MG63 (cell line): ENCODE measurements around the gene PNMA6A. TPM values are rescaled to one million over a fixed set of nuclear protein-coding genes. Genes with fewer than 3 reads are reported as not detected.
A peak's percentile ranks its signal among the peaks of the same experiment; 100 is the strongest.
"Not testable (repeated sequence)": the region's sequence is repeated elsewhere in the genome, so short reads cannot be mapped to it uniquely, and the experiment has no call there.

Source experiments
- DNase-seq: peaks from one replicate; pipeline ENCODE4 v3.0.0-alpha.2; 2020
- H3K27me3 ChIP-seq: fragments of 250-450 bp; sonication (Bioruptor Pico); 2 replicates; pipeline ENCODE4 v1.5.1; 2020; ENCODE audit warnings: mild to moderate bottlenecking, moderate library complexity
- H3K36me3 ChIP-seq: fragments of 250-450 bp; sonication (Bioruptor Pico); 2 replicates; pipeline ENCODE4 v1.5.1; 2020; ENCODE audit warnings: mild to moderate bottlenecking, moderate library complexity
- H3K4me3 ChIP-seq: fragments of 250-450 bp; sonication (Bioruptor Pico); 2 replicates; pipeline ENCODE4 v1.5.1; 2020; ENCODE audit warnings: mild to moderate bottlenecking, moderate library complexity
- H3K9me3 ChIP-seq: fragments of 250-450 bp; sonication (Bioruptor Pico); 2 replicates; pipeline ENCODE4 v1.5.1; 2020; ENCODE audit warnings: mild to moderate bottlenecking, moderate library complexity
- total RNA-seq: library from RNA; depleted of rRNA; stranded (reverse); fragments of >200 nt; shearing (Covaris generic); gene quantifications from 2 replicates; pipeline ENCODE4 v1.2.3, GENCODE V29; 2014; ENCODE audit warnings: low replicate concordance; rRNA removed

The PNMA6A gene
- 0.39 and 1.0 TPM in 2 replicates for total RNA-seq

DNA sequence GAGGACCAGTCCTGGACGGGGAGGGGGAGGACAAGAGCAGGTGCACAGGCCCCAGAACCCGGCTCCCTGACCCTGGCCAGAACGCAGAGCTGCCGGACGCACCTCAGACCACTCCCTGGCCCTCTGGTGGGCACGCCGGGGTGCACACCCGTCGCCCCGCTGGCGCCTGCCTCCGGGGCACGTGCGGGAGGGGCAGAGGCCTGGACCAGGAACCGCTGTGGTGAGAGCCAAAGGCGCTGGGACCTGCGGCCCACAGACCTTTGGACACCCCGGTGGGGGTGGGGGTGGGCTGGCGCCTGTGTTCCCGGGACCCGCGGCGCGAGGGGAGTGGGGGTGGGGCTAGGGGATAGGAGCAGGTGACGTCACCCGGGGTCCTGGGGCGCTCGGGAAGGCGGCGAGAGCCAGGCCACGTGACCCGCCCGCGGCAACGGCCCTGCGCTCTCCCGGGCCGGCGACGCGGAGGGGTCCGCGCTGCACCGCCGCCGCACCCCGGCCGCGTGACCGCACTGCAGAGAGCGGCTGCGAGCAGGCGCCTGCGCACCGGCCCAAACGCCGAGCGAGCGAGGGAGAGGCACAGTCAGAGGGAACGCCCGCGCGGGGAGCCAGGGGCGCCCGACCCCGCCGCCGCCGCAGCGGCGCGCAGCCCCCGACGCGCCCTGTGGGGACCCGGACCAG is at the start of gene PNMA6A:
TSS of gene PNMA6A (plus strand) at position 546 of the 675 bp plus-strand sequence. CDS start 609 bp downstream, outside the sequence.
- not testable (repeated sequence) for H3K4me3 ChIP-seq, H3K36me3 ChIP-seq, DNase-seq, H3K9me3 ChIP-seq, H3K27me3 ChIP-seq

DNA sequence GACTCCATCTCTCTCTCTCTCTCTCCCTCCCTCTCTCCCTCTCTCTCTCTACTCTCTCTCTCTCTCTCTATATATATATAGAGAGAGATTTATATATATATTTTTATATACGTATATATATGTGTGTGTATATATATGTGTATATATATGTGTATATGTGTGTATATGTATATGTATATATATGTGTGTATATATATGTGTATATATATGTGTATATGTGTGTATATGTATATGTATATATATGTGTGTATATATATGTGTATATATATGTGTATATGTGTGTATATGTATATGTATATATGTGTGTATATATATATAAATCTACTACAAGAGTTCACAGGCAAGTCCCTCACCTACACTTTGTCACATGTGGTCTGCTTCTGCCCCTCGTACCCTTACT is 45.8 kb upstream of the PNMA6A start:
- not testable (repeated sequence) for H3K4me3 ChIP-seq, H3K27me3 ChIP-seq, H3K36me3 ChIP-seq, H3K9me3 ChIP-seq, DNase-seq

GRCh38 chrX:153028487-153028886 is 43.8 kb upstream of the PNMA6A start:
- not testable (repeated sequence) for H3K27me3 ChIP-seq, H3K4me3 ChIP-seq, H3K36me3 ChIP-seq, DNase-seq, H3K9me3 ChIP-seq

- no peaks in the 10 kb centered on the region for H3K36me3 ChIP-seq
- no peak overlapping the region for H3K4me3 ChIP-seq
- DNase-seq, result no peak
- no peaks in the 10 kb centered on the region for H3K27me3 ChIP-seq
- no peaks in the 10 kb centered on the region for H3K9me3 ChIP-seq
These were observed 43.1 kb upstream of the PNMA6A start for GRCh38 chrX:153029162-153029561.

- Histone ChIP-seq H3K9me3 (no peaks in the 10 kb centered on the region), H3K36me3 (no peaks in the 10 kb centered on the region), H3K27me3 (no peaks in the 10 kb centered on the region), H3K4me3 (no peak overlapping the region)
- no peak for DNase-seq
These were observed 42.4 kb upstream of the PNMA6A start for GRCh38 chrX:153029875-153030274.

- DNase-seq, result no peak
- no peaks in the 10 kb centered on the region for H3K9me3 ChIP-seq
- no peaks in the 10 kb centered on the region for H3K36me3 ChIP-seq
- H3K4me3 ChIP-seq, result no peak overlapping the region
- no peaks in the 10 kb centered on the region for H3K27me3 ChIP-seq
These were observed 41.5 kb upstream of the PNMA6A start for GRCh38 chrX:153030801-153031200.

DNA sequence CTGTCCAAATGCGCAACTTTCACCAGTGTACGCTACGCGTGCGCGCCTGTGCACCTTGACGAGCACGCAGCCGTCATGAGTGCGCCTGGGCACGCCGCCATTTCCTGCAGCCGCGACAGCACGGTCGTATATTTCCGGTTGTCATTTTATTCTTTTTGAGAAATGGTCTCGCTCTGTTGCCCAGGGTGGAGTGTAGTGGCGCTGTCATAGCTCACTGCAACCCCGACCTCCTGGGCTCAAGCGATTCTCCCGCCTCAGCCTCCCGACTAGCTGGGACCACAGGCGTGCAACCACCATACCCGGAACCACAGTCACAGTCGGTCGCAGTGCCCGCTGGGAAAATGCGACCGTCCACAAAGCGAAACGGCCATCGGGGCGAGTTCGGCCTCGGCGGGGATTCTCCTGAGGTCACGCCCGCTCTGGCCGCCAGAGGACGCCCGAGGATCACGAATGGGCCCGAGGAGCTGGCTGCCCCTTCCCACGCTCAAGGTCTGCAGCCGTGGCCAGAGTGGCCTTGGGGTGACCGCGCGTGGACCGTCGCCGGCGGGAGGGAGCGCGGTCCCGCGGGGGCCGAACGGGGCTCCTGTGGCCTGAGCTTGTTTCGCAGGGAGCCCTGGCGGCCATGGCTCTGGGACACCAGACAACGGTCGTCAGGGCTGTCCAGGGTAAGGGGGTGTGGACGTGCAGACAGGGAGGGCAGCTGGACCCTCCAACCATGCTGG is 39.7 kb upstream of the PNMA6A start:
- no peaks in the 10 kb centered on the region for H3K9me3 ChIP-seq
- H3K27me3 ChIP-seq, result no peaks in the 10 kb centered on the region
- H3K4me3 ChIP-seq, result peak overlapping the region; percentile 18; the same call in 1 of the 2 replicates
- H3K36me3 ChIP-seq, result no peaks in the 10 kb centered on the region
- peak; percentile 53 for DNase-seq

DNA sequence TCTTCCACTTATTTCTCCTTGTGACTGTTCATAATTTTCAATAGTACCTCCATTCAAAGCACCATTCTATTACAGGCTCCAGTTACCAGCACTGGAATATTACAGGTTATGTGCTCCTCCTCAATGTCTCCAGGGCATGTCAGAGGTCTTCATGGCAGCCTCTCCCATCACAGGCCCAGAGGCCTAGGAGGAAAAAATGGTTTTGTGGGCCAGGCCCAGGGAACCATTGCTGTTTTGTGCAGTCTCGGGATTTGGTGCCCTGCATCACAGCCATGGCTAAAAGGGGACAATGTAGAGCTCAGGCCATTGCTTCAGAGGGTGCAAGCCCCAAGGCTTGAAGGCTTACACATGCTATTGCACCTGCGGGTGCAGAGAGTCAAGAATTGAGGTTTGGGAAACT is 23.2 kb upstream of the PNMA6A start:
- DNase-seq, result no peak
- no peaks in the 10 kb centered on the region for H3K36me3 ChIP-seq
- H3K4me3 ChIP-seq, result no peak overlapping the region
- no peaks in the 10 kb centered on the region for H3K9me3 ChIP-seq
- H3K27me3 ChIP-seq, result no peaks in the 10 kb centered on the region

DNA sequence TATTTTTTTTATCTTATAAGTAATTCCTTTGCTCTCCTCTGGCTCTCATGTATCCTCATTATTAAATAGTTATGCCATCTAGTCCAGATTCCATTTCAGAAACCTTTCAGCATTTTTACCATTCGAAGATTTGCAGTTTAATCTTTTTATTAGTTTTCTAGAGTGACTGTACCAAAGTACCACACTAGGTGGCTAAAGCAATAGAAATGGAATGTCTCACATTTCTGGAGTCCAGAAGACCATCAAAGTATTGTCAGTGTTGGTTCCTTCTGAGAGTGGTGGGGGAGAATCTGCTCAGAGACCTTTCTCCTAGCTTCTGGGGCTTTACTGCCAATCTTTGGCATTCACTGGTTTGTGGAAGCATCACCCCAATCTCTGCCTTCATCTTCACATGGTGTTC is 19.7 kb upstream of the PNMA6A start:
- Histone ChIP-seq H3K4me3 (no peak overlapping the region), H3K36me3 (no peaks in the 10 kb centered on the region), H3K27me3 (no peaks in the 10 kb centered on the region), H3K9me3 (no peaks in the 10 kb centered on the region)
- DNase-seq, result no peak

DNA sequence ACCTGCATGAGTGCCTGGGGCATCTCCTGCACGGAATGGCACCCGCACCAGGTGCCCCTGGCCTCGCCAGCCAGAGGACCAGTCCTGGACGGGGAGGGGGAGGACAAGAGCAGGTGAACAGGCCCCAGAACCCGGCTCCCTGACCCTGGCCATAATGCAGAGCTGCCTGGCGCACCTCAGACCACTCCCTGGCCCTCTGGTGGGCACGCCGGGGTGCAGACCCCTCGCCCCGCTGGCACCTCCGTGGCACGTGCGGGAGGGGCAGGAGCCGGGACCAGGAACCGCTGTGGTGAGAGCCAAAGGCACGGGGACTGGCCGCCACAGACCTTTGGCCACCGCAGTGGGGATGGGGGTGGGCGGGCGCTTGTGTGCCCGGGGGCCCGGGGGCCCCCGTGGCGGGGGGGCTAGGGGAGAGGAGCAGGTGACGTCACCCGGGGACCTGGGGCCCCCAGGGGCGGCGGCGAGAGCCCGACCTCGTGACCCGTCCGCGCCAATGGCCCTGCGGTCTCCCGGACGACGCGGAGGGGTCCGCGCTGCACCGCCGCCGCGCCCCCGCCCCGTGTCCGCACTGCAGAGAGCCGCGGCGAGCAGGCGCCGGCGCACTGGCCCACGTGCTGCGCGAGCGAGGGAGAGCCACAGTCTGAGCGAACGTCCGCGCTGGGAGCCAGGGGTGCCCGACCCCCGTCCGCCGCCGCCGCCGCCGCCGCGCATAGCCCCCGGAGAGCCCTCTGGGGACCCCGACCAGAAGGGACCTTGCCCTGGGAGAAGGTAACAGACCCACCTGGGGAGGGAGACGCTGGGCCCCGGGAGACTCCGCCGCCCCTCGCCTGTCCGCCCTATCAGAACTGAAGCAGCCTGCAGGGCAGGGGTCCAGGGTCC is 16.1 kb upstream of the PNMA6A start, which contains the start of gene PNMA3:
TSS of gene PNMA3 (plus strand) at position 600 of the 879 bp plus-strand sequence. CDS start 586 bp downstream, outside the sequence.
- DNase-seq, result no peak
- no peaks in the 10 kb centered on the region for H3K27me3 ChIP-seq
- no peak within 1 kb of the TSS for H3K4me3 ChIP-seq
- H3K9me3 ChIP-seq, result no peaks in the 10 kb centered on the region
- no peaks in the 10 kb centered on the region for H3K36me3 ChIP-seq

DNA sequence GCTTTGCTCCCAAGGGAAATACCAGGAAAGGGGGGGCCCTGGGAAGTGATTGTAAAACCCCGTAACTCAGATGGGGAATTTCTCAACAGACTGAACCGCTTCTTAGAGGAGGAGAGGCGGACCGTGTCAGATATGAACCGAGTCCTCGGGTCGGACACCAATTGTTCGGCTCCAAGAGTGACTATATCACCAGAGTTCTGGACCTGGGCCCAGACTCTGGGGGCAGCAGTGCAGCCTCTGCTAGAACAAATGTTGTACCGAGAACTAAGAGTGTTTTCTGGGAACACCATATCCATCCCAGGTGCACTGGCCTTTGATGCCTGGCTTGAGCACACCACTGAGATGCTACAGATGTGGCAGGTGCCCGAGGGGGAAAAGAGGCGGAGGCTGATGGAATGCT is 15.0 kb upstream of the PNMA6A start:
- no peaks in the 10 kb centered on the region for H3K9me3 ChIP-seq
- DNase-seq, result no peak
- H3K27me3 ChIP-seq, result no peaks in the 10 kb centered on the region
- H3K4me3 ChIP-seq, result no peak overlapping the region
- H3K36me3 ChIP-seq, result no peaks in the 10 kb centered on the region

DNA sequence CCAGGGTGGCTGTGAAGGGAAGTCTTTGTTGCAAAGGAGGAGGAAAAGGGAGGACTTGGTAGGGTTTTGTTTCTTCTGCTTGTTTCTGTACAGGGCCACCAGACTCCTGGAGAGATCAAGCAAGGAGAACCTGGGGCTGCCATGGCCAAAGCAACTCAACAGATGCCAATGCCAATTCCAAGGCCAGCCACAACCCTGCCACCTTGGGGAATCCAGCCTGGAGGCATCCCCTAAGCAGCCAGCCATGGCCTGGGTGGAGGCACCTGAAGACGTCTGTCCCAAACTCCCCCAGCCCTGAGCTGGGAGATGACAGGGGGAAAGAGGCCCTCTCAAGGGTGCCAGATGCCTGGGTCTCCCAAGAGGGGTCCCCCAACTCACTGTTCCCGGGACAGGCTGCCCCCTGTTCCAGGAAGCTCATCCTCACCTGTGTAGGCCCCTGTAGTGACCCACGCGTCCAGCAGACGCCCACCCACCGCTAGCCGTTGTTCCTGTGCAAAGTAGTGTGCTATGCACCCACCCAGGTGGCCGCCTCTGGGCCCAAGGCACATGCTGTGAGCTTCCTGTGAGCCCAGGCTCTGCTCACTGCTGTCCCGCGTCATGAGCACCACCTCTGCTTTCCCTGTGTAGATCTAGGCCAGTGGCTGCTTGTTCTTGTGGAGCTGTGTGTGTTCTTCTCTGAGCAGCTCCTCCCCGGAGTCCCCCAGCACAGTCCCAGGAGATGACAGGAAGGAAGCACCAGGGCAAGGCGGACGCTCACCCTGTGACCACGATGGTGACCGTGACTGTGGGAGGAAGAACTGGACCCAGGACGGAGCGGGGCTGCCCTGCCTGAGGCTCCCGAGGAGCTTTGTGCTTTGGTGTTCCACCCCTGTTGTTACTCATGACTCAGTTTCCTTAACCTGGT is 12.8 kb upstream of the PNMA6A start:
- Histone ChIP-seq H3K36me3 (no peaks in the 10 kb centered on the region), H3K9me3 (no peaks in the 10 kb centered on the region), H3K4me3 (no peak overlapping the region), H3K27me3 (no peaks in the 10 kb centered on the region)
- DNase-seq, result no peak

GRCh38 chrX:153060095-153060445 is 12.2 kb upstream of the PNMA6A start:
- no peak overlapping the region for H3K4me3 ChIP-seq
- H3K36me3 ChIP-seq, result no peaks in the 10 kb centered on the region
- no peaks in the 10 kb centered on the region for H3K27me3 ChIP-seq
- DNase-seq, result no peak
- H3K9me3 ChIP-seq, result no peaks in the 10 kb centered on the region

DNA sequence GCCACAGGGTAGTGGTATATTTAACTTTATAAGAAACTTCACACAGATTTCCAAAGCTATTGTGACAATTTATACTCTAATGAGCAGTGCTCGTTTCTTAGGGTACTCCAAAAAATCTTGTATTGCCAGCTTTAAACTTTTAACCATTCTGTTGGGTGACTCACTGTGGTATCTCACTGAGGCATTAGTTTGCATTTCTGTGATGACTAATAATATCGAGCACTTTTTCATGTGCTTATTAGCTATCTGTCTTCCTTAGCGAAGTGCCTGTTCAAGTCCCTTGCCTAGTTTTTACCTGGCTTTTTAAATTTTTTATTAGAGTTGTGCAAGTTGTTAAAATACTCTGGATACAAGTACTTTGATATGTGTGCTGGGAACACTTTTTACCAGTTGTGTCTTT is 10.5 kb upstream of the PNMA6A start:
- no peak for DNase-seq

GRCh38 chrX:153063315-153063714 is 8.9 kb upstream of the PNMA6A start:
- no peaks in the 10 kb centered on the region for H3K36me3 ChIP-seq
- no peaks in the 10 kb centered on the region for H3K27me3 ChIP-seq
- no peak overlapping the region for H3K4me3 ChIP-seq
- no peaks in the 10 kb centered on the region for H3K9me3 ChIP-seq
- no peak for DNase-seq

More for the DNA sequence above, 10.5 kb upstream of the PNMA6A start:
- H3K9me3 ChIP-seq, result no peaks in the 10 kb centered on the region
- H3K27me3 ChIP-seq, result no peaks in the 10 kb centered on the region
- no peaks in the 10 kb centered on the region for H3K36me3 ChIP-seq
- no peak overlapping the region for H3K4me3 ChIP-seq

- Histone ChIP-seq H3K9me3 (no peaks in the 10 kb centered on the region), H3K27me3 (no peaks in the 10 kb centered on the region), H3K36me3 (no peaks in the 10 kb centered on the region), H3K4me3 (no peak overlapping the region)
- DNase-seq, result no peak
These were observed 8.2 kb upstream of the PNMA6A start for GRCh38 chrX:153064061-153064460.
